NB4 (cell line): ENCODE data around the gene ADK.

Experiments used
- DNase-seq: peaks from one replicate; pipeline ENCODE4 v3.0.0; 2010; ENCODE audit warnings: low read depth
- H3K4me3 ChIP-seq: one replicate; pipeline ENCODE4 v1.5.1; 2011; ENCODE audit warnings: mild to moderate bottlenecking, low read depth, low read length, moderate library complexity
- MYC ChIP-seq: IDR thresholded peaks from 2 replicates; pipeline ENCODE4 v1.6.1; 2011; ENCODE audit warnings: low read depth, low read length
- POLR2A ChIP-seq: IDR thresholded peaks from 2 replicates; pipeline ENCODE4 v1.6.1; 2011; ENCODE audit warnings: mild to moderate bottlenecking; ENCODE audit not compliant: insufficient read length; ENCODE audit errors: extremely low read depth
- TF ChIP-seq, protein P1 (sequence below): IDR thresholded peaks from one replicate; pipeline ENCODE4 v1.5.1; 2012; ENCODE audit warnings: low read depth, low read length
- TF ChIP-seq, protein P2 (sequence below): IDR thresholded peaks from 2 replicates; pipeline ENCODE4 v1.6.1; 2011; ENCODE audit warnings: low read depth, low read length

The ADK gene

DNA sequence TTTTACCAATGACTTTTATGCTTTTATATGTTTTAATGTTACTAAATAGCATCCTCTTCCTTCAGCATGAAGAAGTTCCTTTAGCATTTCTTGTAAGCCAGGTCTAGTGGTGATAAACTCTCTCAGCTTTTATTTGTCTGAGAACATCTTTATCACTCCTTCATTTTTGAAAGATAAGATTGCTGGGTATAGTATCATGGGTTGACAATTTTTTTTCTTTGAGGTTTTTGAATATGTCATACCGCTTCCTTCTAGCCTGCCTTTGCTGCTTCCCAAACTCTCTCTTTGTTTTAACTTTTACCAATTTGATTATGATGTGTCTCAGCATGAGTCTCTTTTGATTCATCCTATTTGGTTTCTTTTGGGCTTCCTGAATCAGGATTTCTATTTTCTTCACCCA lies 567.2 kb downstream of the ADK start:
- no peak overlapping the region for H3K4me3 ChIP-seq
- TF ChIP-seq, protein P1, sequence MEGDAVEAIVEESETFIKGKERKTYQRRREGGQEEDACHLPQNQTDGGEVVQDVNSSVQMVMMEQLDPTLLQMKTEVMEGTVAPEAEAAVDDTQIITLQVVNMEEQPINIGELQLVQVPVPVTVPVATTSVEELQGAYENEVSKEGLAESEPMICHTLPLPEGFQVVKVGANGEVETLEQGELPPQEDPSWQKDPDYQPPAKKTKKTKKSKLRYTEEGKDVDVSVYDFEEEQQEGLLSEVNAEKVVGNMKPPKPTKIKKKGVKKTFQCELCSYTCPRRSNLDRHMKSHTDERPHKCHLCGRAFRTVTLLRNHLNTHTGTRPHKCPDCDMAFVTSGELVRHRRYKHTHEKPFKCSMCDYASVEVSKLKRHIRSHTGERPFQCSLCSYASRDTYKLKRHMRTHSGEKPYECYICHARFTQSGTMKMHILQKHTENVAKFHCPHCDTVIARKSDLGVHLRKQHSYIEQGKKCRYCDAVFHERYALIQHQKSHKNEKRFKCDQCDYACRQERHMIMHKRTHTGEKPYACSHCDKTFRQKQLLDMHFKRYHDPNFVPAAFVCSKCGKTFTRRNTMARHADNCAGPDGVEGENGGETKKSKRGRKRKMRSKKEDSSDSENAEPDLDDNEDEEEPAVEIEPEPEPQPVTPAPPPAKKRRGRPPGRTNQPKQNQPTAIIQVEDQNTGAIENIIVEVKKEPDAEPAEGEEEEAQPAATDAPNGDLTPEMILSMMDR: no peak
- TF ChIP-seq POLR2A (no peak), MYC (no peak)
- TF ChIP-seq, protein P2, sequence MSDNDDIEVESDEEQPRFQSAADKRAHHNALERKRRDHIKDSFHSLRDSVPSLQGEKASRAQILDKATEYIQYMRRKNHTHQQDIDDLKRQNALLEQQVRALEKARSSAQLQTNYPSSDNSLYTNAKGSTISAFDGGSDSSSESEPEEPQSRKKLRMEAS: no peak
- DNase-seq: no peak

DNA sequence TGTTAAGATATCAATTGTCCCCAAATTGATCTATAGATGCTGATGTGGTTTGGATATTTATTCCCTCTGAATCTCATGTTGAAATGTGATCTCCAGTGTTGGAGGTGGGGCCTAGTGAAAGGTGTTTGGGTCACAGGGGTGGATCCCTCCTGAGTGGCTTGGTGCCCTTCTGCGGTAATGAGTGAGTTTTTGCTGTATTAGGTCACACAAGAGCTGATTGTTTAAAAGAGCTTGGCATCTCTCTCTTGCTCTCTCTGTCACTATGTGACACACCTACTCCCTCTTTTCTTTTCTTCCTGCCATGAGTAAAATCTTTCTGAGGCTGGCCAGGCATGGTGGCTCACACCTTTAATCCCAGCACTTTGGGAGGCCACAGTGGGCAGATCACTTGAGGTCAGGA lies 577.2 kb downstream of the ADK start:
- TF ChIP-seq MYC (no peak), POLR2A (no peak)
- TF ChIP-seq, protein P1: no peak
- TF ChIP-seq, protein P2: no peak
- no peak for DNase-seq
- no peak overlapping the region for H3K4me3 ChIP-seq

DNA sequence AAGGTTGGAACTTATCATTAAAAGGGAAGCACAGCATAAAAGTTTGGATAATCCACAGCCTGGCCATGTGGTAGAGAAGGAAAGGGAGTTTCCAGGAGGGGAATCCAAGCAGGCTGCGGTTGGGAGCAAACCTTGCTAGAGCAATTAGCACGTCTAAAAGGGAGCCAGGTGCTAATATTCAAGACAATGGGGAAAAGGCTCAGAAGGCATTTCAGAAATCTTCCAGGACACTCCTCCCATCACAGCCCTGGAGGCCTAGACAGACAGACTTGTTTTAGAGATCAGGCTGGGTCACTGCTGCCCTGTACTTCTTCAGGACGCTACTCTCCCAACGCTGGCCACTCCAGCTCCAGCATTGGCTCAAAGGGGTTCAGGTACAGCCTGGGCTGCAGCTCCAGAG lies 579.2 kb downstream of the ADK start:
- TF ChIP-seq, protein P1: no peak
- TF ChIP-seq POLR2A (no peak), MYC (no peak)
- TF ChIP-seq, protein P2: no peak
- H3K4me3 ChIP-seq: no peak overlapping the region
- no peak for DNase-seq

DNA sequence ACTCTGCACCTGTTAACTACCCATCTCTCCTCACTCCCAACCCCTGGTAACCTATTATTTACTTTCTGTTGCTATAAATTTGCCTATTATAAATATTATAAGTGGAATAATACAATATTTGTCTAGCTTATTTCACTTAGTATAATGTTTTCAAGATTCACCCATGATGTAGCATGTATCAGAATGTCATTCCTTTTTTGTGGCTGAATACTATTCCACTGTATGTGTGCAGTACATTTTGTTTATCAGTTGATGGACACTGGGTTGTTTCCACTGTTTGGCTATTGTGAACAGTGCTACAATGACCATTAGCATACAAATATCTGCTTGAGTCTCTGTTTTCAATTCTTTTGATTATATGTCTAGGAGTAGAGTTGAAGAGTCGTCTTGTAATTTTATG lies 582.6 kb downstream of the ADK start:
- H3K4me3 ChIP-seq: no peak overlapping the region
- TF ChIP-seq MYC: no peak
- TF ChIP-seq, protein P2: no peak
- TF ChIP-seq POLR2A: no peak
- DNase-seq: no peak

DNA sequence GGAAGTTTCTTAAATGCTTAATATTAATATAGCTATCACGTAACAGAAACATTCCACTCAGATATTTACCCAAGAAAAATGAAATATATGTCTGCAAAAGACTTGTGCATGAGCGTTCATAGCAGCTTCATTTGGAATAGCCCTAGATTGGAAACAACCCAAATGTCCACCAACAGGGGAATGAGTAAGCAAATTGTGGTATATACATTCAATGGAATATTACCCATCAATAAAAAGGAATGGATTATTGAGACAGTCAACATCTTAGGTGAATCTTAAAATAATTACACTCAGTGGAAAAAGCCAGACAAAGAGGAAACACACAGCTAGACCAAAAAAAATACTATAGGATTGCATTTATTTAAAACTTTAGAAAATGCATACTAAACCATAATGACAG lies 585.0 kb downstream of the ADK start:
- no peak overlapping the region for H3K4me3 ChIP-seq
- TF ChIP-seq POLR2A (no peak), MYC (no peak)
- TF ChIP-seq, protein P1: no peak
- TF ChIP-seq, protein P2: no peak
- DNase-seq: no peak

DNA sequence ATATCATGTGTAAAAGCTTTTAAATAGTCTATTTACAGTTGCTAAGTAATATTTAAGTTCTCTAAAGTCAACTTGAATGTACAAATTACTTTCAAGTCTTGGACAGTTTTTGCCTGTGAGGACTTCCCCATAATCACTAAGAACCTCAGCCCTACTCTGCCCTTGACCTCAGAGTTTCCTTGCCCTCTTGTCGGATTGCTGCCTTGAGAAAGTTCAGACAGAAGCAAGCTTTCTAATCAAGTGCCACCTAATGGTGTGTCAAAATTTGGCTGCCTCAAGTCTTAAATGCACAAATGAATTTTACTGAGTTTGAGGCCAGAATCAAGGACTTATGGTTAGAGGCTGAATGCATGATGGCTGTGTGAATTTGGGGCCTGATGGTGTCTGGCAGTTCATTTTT lies 587.0 kb downstream of the ADK start:
- peak; percentile 92 for DNase-seq
- TF ChIP-seq MYC: no peak
- TF ChIP-seq, protein P1: peak; percentile 34
- H3K4me3 ChIP-seq: no peak overlapping the region
